LNCAP (cell line): Measurements from ENCODE around the gene KRTAP19-3.

Source experiments
- CTCF ChIP-seq: fragments of 450-650 bp; IDR thresholded peaks from 2 replicates; pipeline ENCODE4 v1.5.1; 2017; ENCODE audit warnings: mild to moderate bottlenecking

The KRTAP19-3 gene

GRCh38 chr21:30448514-30448913 is 43.3 kb downstream of the KRTAP19-3 start:
- no peak for TF ChIP-seq CTCF

- TF ChIP-seq CTCF = no peak
Measured at GRCh38 chr21:30447056-30447455, 44.8 kb downstream of the KRTAP19-3 start.

GRCh38 chr21:30444204-30444603 is 47.6 kb downstream of the KRTAP19-3 start:
- no peak for TF ChIP-seq CTCF

- TF ChIP-seq CTCF = no peak
Measured at GRCh38 chr21:30443226-30443625, 48.6 kb downstream of the KRTAP19-3 start.
